HG03558 (cell line): ENCODE data around the gene TBX10.

Experiments
- ATAC-seq: cut with Tn5 transposase; IDR thresholded peaks from one replicate; pipeline ENCODE4 v1.9.1; 2021; ENCODE audit warnings: moderate number of reproducible peaks; ENCODE audit not compliant: unreplicated experiment; ENCODE audit errors: extremely low read depth

Gene TBX10

GRCh38 chr11:67583247-67584204 is 56.0 kb downstream of the TBX10 start, which contains the start of gene GSTP1:
Gene GSTP1, plus strand, starts transcription at chr11:67583812. Its CDS starts 32 bp downstream, at chr11:67583844.
- ATAC-seq, result no peak

- no peak for ATAC-seq
Observed at GRCh38 chr11:67582011-67582410, 57.6 kb downstream of the TBX10 start.

DNA sequence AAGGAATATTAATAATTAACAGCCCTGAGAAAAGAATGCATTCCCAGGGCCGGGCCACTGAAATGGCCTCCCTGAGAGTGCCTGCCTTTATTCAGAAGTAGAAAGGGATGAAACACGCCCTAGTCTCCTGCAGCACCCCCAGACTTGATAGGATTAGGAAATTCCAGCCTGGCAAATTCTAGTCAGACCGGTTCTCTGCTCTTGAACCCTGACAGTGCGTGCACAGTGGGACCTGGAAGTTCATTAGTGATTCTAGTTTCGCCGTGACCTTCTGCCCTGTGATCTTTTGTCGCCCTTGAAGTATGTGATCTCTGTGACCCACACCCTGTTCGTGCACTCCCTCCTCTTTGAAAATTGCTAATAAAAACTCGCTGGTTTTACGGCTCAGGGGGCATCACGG is 58.1 kb downstream of the TBX10 start:
- ATAC-seq, result no peak
